Epithelial cell of proximal tubule (primary cell): ENCODE data around the gene CREB3. TPM values are rescaled to one million over a fixed set of nuclear protein-coding genes. Genes with fewer than 3 reads are reported as not detected.

Source experiments
- DNase-seq: peaks from one replicate; pipeline ENCODE4 v3.0.0-alpha.2; 2011; ENCODE audit warnings: low read depth
- H3K4me3 ChIP-seq: 2 replicates; pipeline ENCODE4 v1.5.1; 2011; ENCODE audit warnings: low read depth, mild to moderate bottlenecking, low read length
- CTCF ChIP-seq: conservative IDR thresholded peaks from 2 replicates; pipeline ENCODE4 v1.5.1; 2012; ENCODE audit warnings: low read depth, mild to moderate bottlenecking, low read length
- total RNA-seq: library from RNA; depleted of rRNA; stranded (reverse); fragments of >200 nt; gene quantifications from 2 replicates; pipeline ENCODE4 v1.2.3, GENCODE V29; 2015

Gene CREB3
- total RNA-seq, 1 donor from 2014 or later, result 66.4 TPM

DNA sequence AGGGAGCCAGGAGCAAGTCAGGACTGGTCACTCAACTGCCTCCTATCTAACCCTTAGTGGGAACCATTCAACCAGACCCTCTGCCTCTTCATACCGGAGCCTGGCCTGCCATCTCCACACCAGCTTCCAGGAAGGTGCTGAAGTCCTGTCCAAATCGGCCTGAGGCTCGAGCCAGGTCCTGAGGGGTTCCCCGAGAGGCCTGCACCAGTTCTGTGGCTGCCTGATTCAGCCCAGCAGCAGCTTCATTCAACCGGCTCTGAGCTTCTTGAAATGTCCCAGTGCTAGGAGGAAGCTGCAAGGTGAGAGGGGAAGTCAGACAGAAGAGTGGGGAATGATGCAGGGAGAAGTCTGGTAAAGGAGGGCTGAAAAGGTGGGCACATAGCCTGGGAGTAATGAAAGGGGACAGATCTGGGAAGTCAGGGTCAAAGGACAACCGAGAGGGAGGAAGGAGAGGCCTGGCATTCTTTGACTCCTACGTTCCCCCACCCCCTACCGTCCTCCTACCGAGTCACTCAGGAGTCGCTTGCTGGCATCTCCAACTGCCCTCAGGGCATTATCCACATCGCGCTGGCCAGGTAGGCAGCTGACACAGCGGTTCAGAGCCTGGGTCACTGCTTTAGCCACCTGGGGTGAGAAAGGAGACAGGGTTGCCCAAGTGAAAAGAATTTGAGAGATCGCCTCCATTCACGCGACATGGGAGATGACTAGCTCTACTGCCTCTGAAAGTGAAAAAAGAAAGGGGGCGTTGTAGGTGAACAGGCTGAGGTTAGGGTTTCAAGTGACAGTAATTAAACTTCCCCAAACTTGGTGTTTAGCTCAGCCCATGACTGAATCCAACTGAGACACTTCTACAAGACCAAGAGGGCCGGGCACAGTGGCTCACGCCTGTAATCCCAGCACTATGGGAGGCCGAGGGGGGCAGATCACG is 20.7 kb upstream of the CREB3 start:
- DNase-seq, result no peak
- H3K4me3 ChIP-seq, result no peak overlapping the region
- no peak for TF ChIP-seq CTCF

GRCh38 chr9:35712762-35713400 is 19.6 kb upstream of the CREB3 start:
- no peak for TF ChIP-seq CTCF
- H3K4me3 ChIP-seq, result no peak overlapping the region
- no peak for DNase-seq

GRCh38 chr9:35713578-35713977 is 18.9 kb upstream of the CREB3 start:
- DNase-seq, result no peak
- no peak for TF ChIP-seq CTCF
- no peak overlapping the region for H3K4me3 ChIP-seq

- H3K4me3 ChIP-seq, result no peak overlapping the region
- DNase-seq, result no peak
- TF ChIP-seq CTCF, result no peak
Observed at GRCh38 chr9:35714123-35714522, 18.3 kb upstream of the CREB3 start.

GRCh38 chr9:35714579-35715252 is 17.8 kb upstream of the CREB3 start:
- H3K4me3 ChIP-seq, result no peak overlapping the region
- no peak for TF ChIP-seq CTCF
- no peak for DNase-seq

GRCh38 chr9:35716230-35716629 is 16.2 kb upstream of the CREB3 start:
- no peak for DNase-seq
- no peak overlapping the region for H3K4me3 ChIP-seq
- TF ChIP-seq CTCF, result peak; percentile 21
